ENCODE results near the gene KLHDC8A. TPM values are rescaled to one million over a fixed set of nuclear protein-coding genes. Genes with fewer than 3 reads are reported as not detected.

Gene KLHDC8A
- total and polyA plus RNA-seq, 7 experiments from 2014 or later: not detected

- H3K27me3 Mint-ChIP-seq: peaks cover 0 to 41% (median 0%) of the 10 kb centered on the region in 5 donors
- intact Hi-C loops (cut with micrococcal nuclease): loop anchor here (1.0 kb wide), 1 partner anchor 52 kb away; no protein-coding TSS in a partner anchor
- H3K27ac ChIP-seq (ENCODE audit: low read depth, low read length): no peak overlapping the region
- H3K27me3 ChIP-seq (ENCODE audit: control insufficient read depth in 2 of 2, insufficient read depth in 2 of 2, low read length in 2 of 2): no peaks in the 10 kb centered on the region
- H3K27ac Mint-ChIP-seq: peak overlapping the region in 6 of 9 donors; percentile 1 to 85 (median 47)
- H3K4me1 Mint-ChIP-seq: peaks cover 16 to 35% (median 30%) of the 10 kb centered on the region in 7 donors
- peaks cover 0 to 11% (median 0%) of the 10 kb centered on the region in 3 experiments for H3K36me3 ChIP-seq (ENCODE audit: control insufficient read depth in 2 of 3, insufficient read depth in 3 of 3, low read length in 3 of 3)
- POLR2A ChIA-PET: interaction anchor here (0.9 to 28.6 kb wide), 7 partner anchors 11 to 780 kb away, joined by 3 to 1119 read pairs (median 5); no protein-coding TSS in a partner anchor
- ATAC-seq (peak; percentile 31), DNase-seq (peak in 8 of 9 donors; percentile 35 to 70 (median 50))
- H3K9me3 Mint-ChIP-seq: no peaks in the 10 kb centered on the region
- H3K4me3 Mint-ChIP-seq: peak overlapping the region in 6 of 10 donors; percentile 2 to 58 (median 32)
- CTCF ChIA-PET: interaction anchor here (0.7 to 21.8 kb wide), 19 partner anchors 8 to 459 kb away, joined by 3 to 955 read pairs (median 7); partner anchors contain the start of gene TMCC2
- no peak overlapping the region for H3K4me3 ChIP-seq (ENCODE audit: low read length)
- peaks cover 12 to 20% of the 10 kb centered on the region in 2 donors for H3K4me1 ChIP-seq (ENCODE audit: control insufficient read depth in 2 of 2, insufficient read depth in 2 of 2, low read length in 2 of 2)
- H3K36me3 Mint-ChIP-seq: peaks cover 2 to 10% (median 6%) of the 10 kb centered on the region in 5 donors
- no peaks in the 10 kb centered on the region for H3K9me3 ChIP-seq (ENCODE audit: control insufficient read depth in 2 of 3, low read length in 3 of 3)
These were observed 31.3 kb downstream of the KLHDC8A start for GRCh38 chr1:205325334-205325884.

- peaks cover 3 to 12% (median 7%) of the 10 kb centered on the region in 5 donors for H3K36me3 Mint-ChIP-seq
- peaks cover 0 to 41% (median 0%) of the 10 kb centered on the region in 5 donors for H3K27me3 Mint-ChIP-seq
- Histone ChIP-seq H3K9me3 (ENCODE audit: control insufficient read depth in 2 of 3, low read length in 3 of 3) (no peaks in the 10 kb centered on the region), H3K27me3 (ENCODE audit: control insufficient read depth in 2 of 2, insufficient read depth in 2 of 2, low read length in 2 of 2) (no peaks in the 10 kb centered on the region), H3K36me3 (ENCODE audit: control insufficient read depth in 2 of 3, insufficient read depth in 3 of 3, low read length in 3 of 3) (peaks cover 0 to 12% (median 0%) of the 10 kb centered on the region in 3 experiments), H3K4me1 (ENCODE audit: control insufficient read depth in 2 of 2, insufficient read depth in 2 of 2, low read length in 2 of 2) (peaks cover 12 to 20% of the 10 kb centered on the region in 2 donors), H3K4me3 (ENCODE audit: low read length) (no peak overlapping the region), H3K27ac (ENCODE audit: low read depth, low read length) (no peak overlapping the region)
- H3K27ac Mint-ChIP-seq: peak overlapping the region in 4 of 9 donors; percentile 1 to 85 (median 50)
- H3K9me3 Mint-ChIP-seq: no peaks in the 10 kb centered on the region
- ChIA-PET POLR2A (interaction anchor here (1.0 to 28.6 kb wide), 8 partner anchors 11 to 779 kb away, joined by 3 to 1119 read pairs (median 4); no protein-coding TSS in a partner anchor), CTCF (interaction anchor here (0.8 to 21.8 kb wide), 14 partner anchors 8 to 200 kb away, joined by 3 to 955 read pairs (median 12); partner anchors contain the start of gene TMCC2)
- ATAC-seq (no peak), DNase-seq (no peak)
- H3K4me3 Mint-ChIP-seq: peak overlapping the region in 6 of 10 donors; percentile 2 to 58 (median 26)
- peaks cover 18 to 36% (median 32%) of the 10 kb centered on the region in 7 donors for H3K4me1 Mint-ChIP-seq
- intact Hi-C loops (cut with micrococcal nuclease): loop anchor here (1.0 to 5.0 kb wide), 3 partner anchors 51 to 202 kb away; partner anchors contain the start of genes RBBP5 (in 1 of the 2) and TMCC2 (in 1 of the 2)
These were observed 31.9 kb downstream of the KLHDC8A start for GRCh38 chr1:205324781-205325180.

GRCh38 chr1:205323794-205324193 is 32.9 kb downstream of the KLHDC8A start:
- ChIA-PET POLR2A (interaction anchor here (1.0 to 28.6 kb wide), 4 partner anchors 10 to 94 kb away, joined by 4 to 1119 read pairs (median 10); no protein-coding TSS in a partner anchor), CTCF (interaction anchor here (2.0 to 21.8 kb wide), 8 partner anchors 10 to 201 kb away, joined by 9 to 955 read pairs (median 24); no protein-coding TSS in a partner anchor)
- no peaks in the 10 kb centered on the region for H3K27me3 ChIP-seq (ENCODE audit: control insufficient read depth in 2 of 2, insufficient read depth in 2 of 2, low read length in 2 of 2)
- Mint-ChIP-seq H3K4me1 (peaks cover 27 to 45% (median 41%) of the 10 kb centered on the region in 7 donors), H3K36me3 (peaks cover 6 to 16% (median 13%) of the 10 kb centered on the region in 5 donors), H3K27ac (peak overlapping the region in 6 of 9 donors; percentile 49 to 80 (median 75)), H3K4me3 (peak overlapping the region in 5 of 10 donors; percentile 7 to 42 (median 27)), H3K9me3 (peaks cover 0 to 3% (median 0%) of the 10 kb centered on the region in 11 donors), H3K27me3 (peaks cover 0 to 35% (median 0%) of the 10 kb centered on the region in 5 donors)
- ATAC-seq (no peak), DNase-seq (no peak)
- no peak overlapping the region for H3K27ac ChIP-seq (ENCODE audit: low read depth, low read length)
- intact Hi-C loops (cut with micrococcal nuclease): loop anchor here in 1 of 2 donors (5.0 kb wide), 2 partner anchors 96 to 201 kb away; partner anchors contain the start of genes RBBP5 and TMCC2
- H3K4me1 ChIP-seq (ENCODE audit: control insufficient read depth in 2 of 2, insufficient read depth in 2 of 2, low read length in 2 of 2): peaks cover 20 to 25% of the 10 kb centered on the region in 2 donors
- H3K9me3 ChIP-seq (ENCODE audit: control insufficient read depth in 2 of 3, low read length in 3 of 3): no peaks in the 10 kb centered on the region
- H3K4me3 ChIP-seq (ENCODE audit: low read length): no peak overlapping the region
- peaks cover 0 to 12% (median 0%) of the 10 kb centered on the region in 3 experiments for H3K36me3 ChIP-seq (ENCODE audit: control insufficient read depth in 2 of 3, insufficient read depth in 3 of 3, low read length in 3 of 3)

GRCh38 chr1:205321959-205322283 is 34.8 kb downstream of the KLHDC8A start:
- Histone ChIP-seq H3K4me1 (ENCODE audit: control insufficient read depth in 2 of 2, insufficient read depth in 2 of 2, low read length in 2 of 2) (peaks cover 36 to 43% of the 10 kb centered on the region in 2 donors), H3K4me3 (ENCODE audit: low read length) (peak overlapping the region; percentile 95), H3K9me3 (ENCODE audit: control insufficient read depth in 2 of 3, low read length in 3 of 3) (no peaks in the 10 kb centered on the region), H3K27ac (ENCODE audit: low read depth, low read length) (peak overlapping the region; percentile 89), H3K27me3 (ENCODE audit: control insufficient read depth in 2 of 2, insufficient read depth in 2 of 2, low read length in 2 of 2) (no peaks in the 10 kb centered on the region), H3K36me3 (ENCODE audit: control insufficient read depth in 2 of 3, insufficient read depth in 3 of 3, low read length in 3 of 3) (peaks cover 0 to 18% (median 0%) of the 10 kb centered on the region in 3 experiments)
- Mint-ChIP-seq H3K9me3 (peaks cover 0 to 3% (median 0%) of the 10 kb centered on the region in 11 donors), H3K27me3 (peaks cover 0 to 27% (median 0%) of the 10 kb centered on the region in 5 donors), H3K4me3 (peak overlapping the region; percentile 91 to 100 (median 98)), H3K36me3 (peaks cover 7 to 22% (median 20%) of the 10 kb centered on the region in 5 donors), H3K4me1 (peaks cover 36 to 63% (median 59%) of the 10 kb centered on the region in 7 donors), H3K27ac (peak overlapping the region in 8 of 9 donors; percentile 86 to 99 (median 92))
- ChIA-PET POLR2A (interaction anchor here (0.5 to 28.6 kb wide), 13 partner anchors 8 to 174 kb away, joined by 3 to 1119 read pairs (median 4); no protein-coding TSS in a partner anchor), CTCF (interaction anchor here (0.6 to 21.8 kb wide), 6 partner anchors 14 to 336 kb away, joined by 3 to 955 read pairs (median 10); no protein-coding TSS in a partner anchor)
- ATAC-seq (no peak), DNase-seq (no peak)
- intact Hi-C loops (cut with micrococcal nuclease): loop anchor here (1.0 to 5.0 kb wide), 9 partner anchors 9 to 200 kb away; partner anchors contain the start of genes DSTYK (in 1 of the 2), RBBP5 (in 1 of the 2) and TMCC2 (in 1 of the 2)

- Histone ChIP-seq H3K27me3 (ENCODE audit: control insufficient read depth in 2 of 2, insufficient read depth in 2 of 2, low read length in 2 of 2) (no peaks in the 10 kb centered on the region), H3K4me3 (ENCODE audit: low read length) (peak within 1 kb of the TSS; percentile 95), H3K9me3 (ENCODE audit: control insufficient read depth in 2 of 3, low read length in 3 of 3) (no peaks in the 10 kb centered on the region), H3K4me1 (ENCODE audit: control insufficient read depth in 2 of 2, insufficient read depth in 2 of 2, low read length in 2 of 2) (peaks cover 42 to 49% of the 10 kb centered on the region in 2 donors), H3K36me3 (ENCODE audit: control insufficient read depth in 2 of 3, insufficient read depth in 3 of 3, low read length in 3 of 3) (peaks cover 0 to 18% (median 0%) of the 10 kb centered on the region in 3 experiments), H3K27ac (ENCODE audit: low read depth, low read length) (peak within 1 kb of the TSS; percentile 89)
- Mint-ChIP-seq H3K36me3 (peaks cover 7 to 22% (median 20%) of the 10 kb centered on the region in 5 donors), H3K4me1 (peaks cover 42 to 69% (median 64%) of the 10 kb centered on the region in 7 donors), H3K9me3 (peaks cover 0 to 3% (median 0%) of the 10 kb centered on the region in 11 donors), H3K4me3 (peak within 1 kb of the TSS; percentile 91 to 100 (median 98)), H3K27me3 (peaks cover 0 to 21% (median 0%) of the 10 kb centered on the region in 5 donors), H3K27ac (peak within 1 kb of the TSS; percentile 86 to 99 (median 94))
- ATAC-seq: peak; percentile 94
- ChIA-PET POLR2A (interaction anchor here (0.6 to 28.6 kb wide), 13 partner anchors 7 to 174 kb away, joined by 3 to 1119 read pairs (median 5); no protein-coding TSS in a partner anchor), CTCF (interaction anchor here (1.0 to 21.8 kb wide), 6 partner anchors 8 to 203 kb away, joined by 3 to 955 read pairs (median 4); no protein-coding TSS in a partner anchor)
- DNase-seq: peak; percentile 78 to 87 (median 84)
- intact Hi-C loops (cut with micrococcal nuclease): loop anchor here (1.0 to 5.0 kb wide), 9 partner anchors 8 to 199 kb away; partner anchors contain the start of genes DSTYK (in 1 of the 2), RBBP5 (in 1 of the 2) and TMCC2 (in 1 of the 2)
These were observed 35.4 kb downstream of the KLHDC8A start, which contains the start of gene NUAK2 for GRCh38 chr1:205321162-205321958. NUAK2 (minus strand) TSS chr1:205321745; CDS start chr1:205321628, 117 bp downstream.
